PC-9 (cell line): ENCODE measurements around the gene ZNF716.
"Not testable (repeated sequence)": the region's sequence is repeated elsewhere in the genome, so short reads cannot be mapped to it uniquely, and the experiment has no call there.

Experiments
- EZH2 ChIP-seq: fragments of 200-600 bp; sonication (generic); IDR thresholded peaks from 2 replicates; pipeline ENCODE4 v1.8.0; 2017; ENCODE audit warnings: antibody characterized with exemption, low read depth
- TF ChIP-seq, protein P1 (sequence below): fragments of 200-600 bp; sonication (generic); conservative IDR thresholded peaks from 2 replicates; pipeline ENCODE4 v1.6.1; 2017; ENCODE audit warnings: mixed run types, antibody characterized with exemption, mild to moderate bottlenecking, moderate library complexity

- TF ChIP-seq, protein P1, sequence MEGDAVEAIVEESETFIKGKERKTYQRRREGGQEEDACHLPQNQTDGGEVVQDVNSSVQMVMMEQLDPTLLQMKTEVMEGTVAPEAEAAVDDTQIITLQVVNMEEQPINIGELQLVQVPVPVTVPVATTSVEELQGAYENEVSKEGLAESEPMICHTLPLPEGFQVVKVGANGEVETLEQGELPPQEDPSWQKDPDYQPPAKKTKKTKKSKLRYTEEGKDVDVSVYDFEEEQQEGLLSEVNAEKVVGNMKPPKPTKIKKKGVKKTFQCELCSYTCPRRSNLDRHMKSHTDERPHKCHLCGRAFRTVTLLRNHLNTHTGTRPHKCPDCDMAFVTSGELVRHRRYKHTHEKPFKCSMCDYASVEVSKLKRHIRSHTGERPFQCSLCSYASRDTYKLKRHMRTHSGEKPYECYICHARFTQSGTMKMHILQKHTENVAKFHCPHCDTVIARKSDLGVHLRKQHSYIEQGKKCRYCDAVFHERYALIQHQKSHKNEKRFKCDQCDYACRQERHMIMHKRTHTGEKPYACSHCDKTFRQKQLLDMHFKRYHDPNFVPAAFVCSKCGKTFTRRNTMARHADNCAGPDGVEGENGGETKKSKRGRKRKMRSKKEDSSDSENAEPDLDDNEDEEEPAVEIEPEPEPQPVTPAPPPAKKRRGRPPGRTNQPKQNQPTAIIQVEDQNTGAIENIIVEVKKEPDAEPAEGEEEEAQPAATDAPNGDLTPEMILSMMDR = peak; percentile 14; the same call in 1 of the 2 replicates
- TF ChIP-seq EZH2 = not testable (repeated sequence)
Observed at GRCh38 chr7:57480304-57480703, 30.3 kb downstream of the ZNF716 start.
